ENCODE data around the gene XRCC3. TPM values are rescaled to one million over a fixed set of nuclear protein-coding genes. Genes with fewer than 3 reads are reported as not detected.

The XRCC3 gene
- total and polyA plus RNA-seq, 2 experiments from 2014 or later = 20.4 to 72.9 TPM

DNA sequence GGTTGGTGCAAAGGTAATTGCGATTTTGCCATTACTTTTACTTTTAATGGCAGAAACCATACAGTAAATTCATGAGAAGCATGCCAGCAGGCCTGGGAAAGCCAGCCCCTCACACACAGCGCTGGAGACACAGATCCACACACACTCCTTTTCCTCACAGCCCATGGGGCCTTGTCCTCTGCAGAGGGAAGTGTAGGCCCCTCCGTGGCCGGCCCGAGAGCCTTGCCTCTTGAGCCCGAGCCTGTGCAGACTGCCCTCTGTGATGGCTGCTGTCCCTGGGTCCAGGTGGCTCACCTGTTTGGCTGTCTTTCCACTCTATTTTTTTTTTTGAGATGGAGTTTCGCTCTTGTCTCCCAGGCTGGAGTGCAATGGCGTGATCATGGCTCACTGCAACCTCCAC lies 39.3 kb downstream of the XRCC3 start (continued):
- TF ChIP-seq STAT1 (IDR thresholded peaks at IDR 0.05; ENCODE audit: unreplicated experiment) = no peak

- Histone ChIP-seq H3K79me2 (replicated peaks; ENCODE audit: insufficient read depth) (no peaks in the 10 kb centered on the region), H3K27ac (ENCODE audit: low read depth) (no peak overlapping the region), H3K4me2 (no peak overlapping the region), H3K4me3 (no peak overlapping the region), H3K27me3 (ENCODE audit: insufficient read depth) (no peaks in the 10 kb centered on the region), H3K4me1 (ENCODE audit: insufficient read depth) (no peaks in the 10 kb centered on the region), H4K20me1 (replicated peaks; ENCODE audit: insufficient read depth) (peaks cover 5% of the 10 kb centered on the region), H3K9me2 (ENCODE audit: insufficient read depth) (no peaks in the 10 kb centered on the region), H3F3A (replicated peaks; ENCODE audit: low read depth) (peaks cover 12% of the 10 kb centered on the region), H2AFZ (no peak overlapping the region), H3K36me3 (ENCODE audit: insufficient read depth) (peaks cover 86% of the 10 kb centered on the region)
- Mint-ChIP-seq H3K27me3 (ENCODE audit: insufficient read depth, low read depth, poor library complexity) (peaks cover 2% of the 10 kb centered on the region), H3K36me3 (ENCODE audit: low read depth) (peaks cover 74% of the 10 kb centered on the region), H3K4me1 (no peaks in the 10 kb centered on the region), H3K9me3 (no peaks in the 10 kb centered on the region), H3K4me3 (no peak overlapping the region), H3K27ac (no peak overlapping the region)
- TF ChIP-seq STAT1 (IDR thresholded peaks at IDR 0.05; ENCODE audit: unreplicated experiment) = no peak
- no peak for TF ChIP-seq NANOG (IDR thresholded peaks at IDR 0.05; ENCODE audit: borderline replicate concordance)
- TF ChIP-seq, protein P1, sequence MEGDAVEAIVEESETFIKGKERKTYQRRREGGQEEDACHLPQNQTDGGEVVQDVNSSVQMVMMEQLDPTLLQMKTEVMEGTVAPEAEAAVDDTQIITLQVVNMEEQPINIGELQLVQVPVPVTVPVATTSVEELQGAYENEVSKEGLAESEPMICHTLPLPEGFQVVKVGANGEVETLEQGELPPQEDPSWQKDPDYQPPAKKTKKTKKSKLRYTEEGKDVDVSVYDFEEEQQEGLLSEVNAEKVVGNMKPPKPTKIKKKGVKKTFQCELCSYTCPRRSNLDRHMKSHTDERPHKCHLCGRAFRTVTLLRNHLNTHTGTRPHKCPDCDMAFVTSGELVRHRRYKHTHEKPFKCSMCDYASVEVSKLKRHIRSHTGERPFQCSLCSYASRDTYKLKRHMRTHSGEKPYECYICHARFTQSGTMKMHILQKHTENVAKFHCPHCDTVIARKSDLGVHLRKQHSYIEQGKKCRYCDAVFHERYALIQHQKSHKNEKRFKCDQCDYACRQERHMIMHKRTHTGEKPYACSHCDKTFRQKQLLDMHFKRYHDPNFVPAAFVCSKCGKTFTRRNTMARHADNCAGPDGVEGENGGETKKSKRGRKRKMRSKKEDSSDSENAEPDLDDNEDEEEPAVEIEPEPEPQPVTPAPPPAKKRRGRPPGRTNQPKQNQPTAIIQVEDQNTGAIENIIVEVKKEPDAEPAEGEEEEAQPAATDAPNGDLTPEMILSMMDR (conservative IDR thresholded peaks at IDR 0.05; ENCODE audit: low read depth in 2 of 2) = no peak
- no peak for TF ChIP-seq ZNF462 (CRISPR knock-in tag; IDR thresholded peaks at IDR 0.05)
- TF ChIP-seq EZH2phosphoT487 (IDR thresholded peaks at IDR 0.05; ENCODE audit: unreplicated experiment) = no peak
- no peak for TF ChIP-seq REST (IDR thresholded peaks at IDR 0.05; ENCODE audit: unreplicated experiment)
- ATAC-seq (no peak), DNase-seq (ENCODE audit: low spot score) (no peak)
Measured at GRCh38 chr14:103671911-103672310, 43.3 kb downstream of the XRCC3 start.

All from GM23338 (cell line).